DMS53 treated with DMSO at 0.1 percent for 48 hours (cell line): ENCODE measurements around the gene FBLN2.

Source experiments
- DNase-seq: peaks from one replicate; lab custom pipeline; 2025; ENCODE audit not compliant: unreplicated experiment; lab: John Stamatoyannopoulos, UW

FBLN2 gene

DNA sequence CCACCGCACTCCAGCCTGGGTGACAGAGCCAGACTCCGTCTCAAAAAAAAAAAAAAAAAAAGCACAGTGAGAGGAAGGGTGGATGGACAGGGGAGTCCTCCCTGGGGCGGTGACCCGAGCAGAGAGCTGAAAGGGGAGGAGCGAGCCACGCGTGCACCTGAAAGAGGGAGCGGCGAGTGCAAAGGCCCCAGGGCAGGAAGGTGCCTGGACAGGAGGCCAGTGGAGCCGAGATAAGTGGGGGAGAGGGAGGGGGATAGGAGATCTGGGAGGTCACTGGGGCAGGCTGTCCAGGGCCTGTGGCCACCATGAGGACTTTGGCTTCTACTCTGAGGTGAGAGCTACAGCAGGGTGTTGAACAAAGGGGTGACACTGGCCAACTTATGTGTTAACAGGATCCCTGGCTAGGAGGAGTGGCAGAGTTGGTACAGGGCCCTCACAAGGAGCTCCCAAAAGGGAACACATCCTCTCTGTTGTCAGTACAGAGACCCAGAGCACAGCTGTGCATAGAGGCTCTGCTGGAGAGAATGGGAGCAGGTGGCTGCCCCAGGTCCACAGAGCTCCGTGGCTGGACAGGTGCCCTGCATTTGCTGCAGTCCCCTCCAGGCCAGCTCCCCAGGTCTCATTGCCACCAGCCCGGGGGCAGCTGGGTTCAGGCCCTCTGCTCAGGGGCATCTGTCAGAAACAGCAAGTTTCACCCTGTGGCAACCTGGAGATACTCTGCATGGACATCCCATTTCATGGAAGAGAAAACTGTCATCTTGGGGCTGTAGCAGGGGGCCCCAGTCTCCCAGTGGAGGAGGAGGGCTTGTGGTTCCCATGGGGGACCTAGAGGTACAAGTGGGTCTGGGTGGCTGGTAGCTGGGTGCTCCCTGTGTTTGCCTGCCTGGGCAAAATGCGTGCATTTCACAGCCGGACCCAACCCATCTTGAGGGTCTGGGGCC is 28.5 kb downstream of the FBLN2 start:
- DNase-seq = no peak

DNA sequence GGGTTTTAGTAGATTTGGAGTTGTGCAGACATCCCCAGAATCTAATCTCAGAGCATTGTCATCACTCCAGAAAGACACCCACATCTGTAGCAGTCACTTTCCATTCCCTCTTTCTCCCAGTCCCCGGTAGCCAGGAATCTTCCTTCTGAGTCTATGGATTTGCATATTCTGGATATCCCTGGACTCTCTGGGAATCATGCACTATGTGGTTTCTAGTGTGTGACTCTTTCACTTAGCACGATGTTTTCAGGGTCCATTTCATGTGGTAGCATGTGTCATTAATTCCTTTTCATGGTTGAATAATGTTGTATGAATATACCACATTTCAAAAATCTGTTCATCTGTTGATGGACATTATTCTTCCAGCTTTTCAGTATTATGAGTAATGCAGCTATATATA is 29.3 kb downstream of the FBLN2 start:
- no peak for DNase-seq

DNA sequence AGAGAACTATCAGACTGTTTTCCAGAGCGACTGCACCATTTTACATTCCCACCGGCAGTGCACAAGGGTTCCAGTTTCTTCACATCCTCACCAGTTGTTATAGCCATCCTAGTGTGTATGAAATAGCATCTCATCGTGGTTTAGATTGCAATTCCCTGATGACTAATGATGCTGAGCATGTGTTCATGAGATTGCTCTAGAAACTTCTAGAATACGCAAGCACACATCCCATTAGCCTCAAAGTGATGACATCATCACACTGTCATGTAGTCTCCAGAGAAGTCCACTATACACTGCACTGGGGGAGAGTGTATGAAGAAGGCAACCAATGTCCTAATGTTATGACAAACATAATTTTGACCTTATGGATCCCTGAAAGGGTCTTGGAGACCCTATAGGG is 30.1 kb downstream of the FBLN2 start:
- DNase-seq = no peak

DNA sequence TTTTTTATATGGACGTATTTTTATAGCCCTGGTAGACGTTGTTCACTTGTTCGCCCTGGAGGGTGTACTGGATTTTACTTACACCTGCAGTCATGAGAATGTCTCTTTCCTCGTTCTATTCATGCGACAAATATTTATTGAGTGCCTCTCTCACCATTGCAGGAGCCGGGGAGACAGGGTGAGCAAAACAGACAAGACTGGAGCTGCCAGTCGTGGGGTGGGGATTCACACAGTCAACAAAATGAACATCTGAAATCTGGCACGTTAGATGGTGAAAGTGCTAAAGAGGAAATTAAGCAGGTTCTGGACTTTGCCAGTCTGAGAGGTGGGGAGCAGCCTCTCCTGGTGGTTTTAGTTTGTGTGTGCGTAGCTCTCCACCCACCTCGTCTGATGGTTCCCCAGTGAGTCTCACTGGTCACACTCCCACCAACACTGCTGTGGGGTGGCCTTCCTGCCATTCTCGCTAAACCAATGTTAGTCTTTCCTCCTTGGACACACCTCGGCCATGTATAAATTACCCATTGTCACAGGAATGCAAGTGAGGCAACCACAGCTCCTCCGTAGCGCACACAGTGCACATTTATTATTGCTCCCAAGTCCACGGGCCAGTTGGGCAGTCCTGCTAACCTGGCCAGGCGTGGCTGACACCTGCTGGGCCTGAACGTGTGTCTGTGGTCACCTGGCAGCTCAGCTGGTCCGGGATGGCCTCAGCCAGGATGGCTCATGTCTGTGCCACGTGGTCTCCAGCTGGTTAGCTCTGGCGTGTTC is 31.5 kb downstream of the FBLN2 start:
- DNase-seq = no peak

DNA sequence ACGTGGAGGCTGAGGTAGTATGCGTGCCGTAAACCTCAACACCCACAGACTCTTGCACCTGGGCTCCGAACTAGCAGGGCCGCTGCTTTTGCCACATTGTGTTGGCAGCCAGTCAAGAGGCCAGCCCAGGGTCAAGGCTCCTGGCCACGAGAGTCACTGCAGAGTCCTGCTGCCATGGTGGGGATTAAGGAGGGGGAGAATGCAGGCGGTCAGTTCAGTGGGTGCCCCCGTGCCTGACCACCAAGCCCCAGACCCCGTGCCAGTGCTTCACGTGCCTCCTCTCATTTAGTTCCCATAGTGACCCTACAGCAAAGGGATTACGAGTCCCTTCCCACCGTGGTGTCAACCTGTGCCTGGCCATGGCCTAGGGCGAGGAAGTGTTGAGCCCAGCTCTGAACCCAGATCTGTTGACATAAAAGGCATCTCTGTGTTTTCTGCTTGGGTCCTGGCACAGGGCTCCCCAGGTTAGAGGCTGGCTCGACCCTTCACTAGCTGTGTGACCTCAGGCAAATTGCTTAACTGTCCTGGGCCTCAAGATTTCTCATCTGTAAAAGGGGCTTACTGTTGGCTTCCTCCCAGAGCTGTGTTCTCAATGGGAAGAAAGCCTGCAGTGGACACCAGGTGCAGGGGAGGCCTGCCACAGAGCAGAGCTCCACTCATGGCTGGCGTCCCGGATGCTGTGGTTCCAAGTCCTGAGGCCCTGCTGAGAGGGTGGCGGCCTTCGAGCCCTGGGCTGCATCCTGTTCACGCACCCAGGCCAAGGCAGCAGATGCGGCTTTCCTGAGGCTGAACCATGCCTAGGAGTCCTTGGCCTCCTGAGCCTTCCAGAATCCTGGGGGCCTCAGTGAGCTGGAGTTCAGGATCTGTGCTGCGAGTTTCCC is 32.8 kb downstream of the FBLN2 start:
- no peak for DNase-seq

DNA sequence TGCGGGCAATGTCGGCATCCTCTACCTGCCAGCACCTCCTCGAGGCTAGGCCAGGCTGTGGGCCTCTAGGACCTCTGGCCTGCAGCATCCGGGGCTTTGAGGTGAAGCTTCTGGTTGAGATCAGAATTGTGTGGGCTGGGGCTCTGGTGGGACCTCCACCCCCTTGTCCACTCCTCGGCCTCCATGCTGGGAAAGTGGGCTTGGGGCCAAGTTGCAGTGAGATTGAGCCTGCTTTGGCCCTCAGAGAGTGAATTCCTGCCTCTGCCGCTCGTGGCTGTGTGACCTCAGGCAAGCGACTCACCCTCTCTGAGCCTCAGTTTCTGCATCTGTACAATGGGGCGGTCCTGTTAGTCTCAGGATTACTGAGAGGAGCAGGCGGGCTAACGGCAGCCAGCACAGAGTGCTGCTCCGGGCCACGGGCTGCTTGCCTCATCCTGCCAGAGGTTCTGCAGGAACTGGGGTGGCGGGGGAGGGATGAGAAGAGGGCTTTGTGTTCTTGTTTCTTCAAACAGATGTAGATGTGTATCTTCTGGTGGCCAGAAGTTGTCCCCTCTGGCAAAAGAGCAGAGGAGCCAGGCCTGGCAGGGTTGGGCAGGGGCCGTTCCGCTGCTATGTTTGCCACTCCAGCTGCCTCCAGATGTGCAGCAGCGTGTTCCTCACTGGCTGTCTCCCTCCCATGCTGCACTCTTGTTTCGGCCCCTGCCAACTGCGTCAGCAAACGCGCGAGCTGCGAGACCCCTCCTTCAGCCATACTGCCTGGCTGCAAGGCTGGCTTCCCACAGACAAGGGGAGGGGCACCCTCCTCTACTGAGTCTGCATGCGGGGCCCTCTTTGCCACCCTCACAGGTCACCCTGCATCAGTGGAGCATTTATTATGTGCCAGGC is 33.7 kb downstream of the FBLN2 start:
- no peak for DNase-seq

DNA sequence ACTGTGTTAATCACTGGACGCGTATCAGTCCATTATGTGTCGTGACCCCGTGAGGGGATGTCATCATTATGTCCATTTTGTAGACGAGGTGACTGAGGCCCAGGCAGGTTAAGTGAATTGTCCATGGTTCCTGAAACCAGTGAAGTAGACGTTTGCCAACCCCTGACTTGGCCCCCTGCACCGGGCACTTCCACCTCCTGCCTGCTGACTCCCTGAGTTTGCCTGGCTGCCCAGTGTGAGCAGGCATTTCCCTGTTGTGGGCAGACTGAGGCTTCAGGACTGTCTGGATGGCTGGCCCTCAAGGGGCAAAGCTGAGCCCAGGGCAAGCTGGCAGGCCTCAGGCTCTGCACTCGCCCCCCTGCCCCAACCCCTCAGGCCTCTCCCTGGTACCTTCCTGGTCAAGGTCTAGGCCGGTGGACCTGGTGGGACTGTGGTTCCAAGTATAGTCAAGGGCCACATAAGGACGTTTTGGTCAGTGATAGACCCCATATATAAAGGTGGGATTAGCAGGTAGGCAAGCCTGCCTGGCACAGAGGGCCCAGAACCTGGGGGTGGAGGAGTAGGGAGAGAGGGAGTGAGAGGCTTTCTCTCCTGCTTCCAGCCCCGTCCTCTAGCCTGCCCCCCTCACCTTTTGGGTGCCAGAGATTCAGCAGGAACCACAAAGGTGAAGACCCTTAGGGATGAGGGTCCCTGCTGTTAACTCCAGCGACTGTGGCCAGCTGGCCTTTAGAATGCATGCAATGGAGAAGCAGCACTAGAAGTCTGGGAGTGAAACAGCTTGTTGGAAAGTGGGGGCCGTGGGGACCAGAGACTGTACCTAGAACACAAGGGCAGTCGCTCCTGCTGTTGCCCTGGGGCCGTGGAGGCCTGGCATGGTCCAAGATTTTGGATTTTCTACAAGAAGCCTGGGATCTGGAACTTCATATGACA is 34.6 kb downstream of the FBLN2 start:
- DNase-seq = no peak

DNA sequence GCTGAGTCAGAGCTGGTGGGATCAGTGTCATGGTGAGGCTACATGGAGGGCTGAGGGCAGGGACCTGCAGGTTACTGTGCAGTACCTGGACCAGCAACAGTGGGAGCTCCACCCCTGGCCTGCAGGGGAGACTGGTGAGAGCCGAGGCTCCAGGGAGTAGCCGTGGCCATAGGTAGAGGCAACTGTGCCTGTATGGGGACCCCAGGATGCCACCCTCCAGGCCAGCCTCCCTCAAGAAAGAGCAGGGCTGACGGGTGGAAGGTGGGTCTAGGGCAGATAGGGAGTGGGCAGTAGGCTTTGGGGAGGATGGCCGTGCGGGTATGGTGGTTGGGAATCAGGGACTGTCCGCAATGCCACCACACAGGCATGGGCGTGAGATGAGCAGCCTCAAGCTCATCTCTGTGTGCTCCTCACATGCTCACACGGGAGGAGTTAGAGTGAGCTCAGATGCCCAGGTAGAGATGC is 35.5 kb downstream of the FBLN2 start:
- DNase-seq = no peak

DNA sequence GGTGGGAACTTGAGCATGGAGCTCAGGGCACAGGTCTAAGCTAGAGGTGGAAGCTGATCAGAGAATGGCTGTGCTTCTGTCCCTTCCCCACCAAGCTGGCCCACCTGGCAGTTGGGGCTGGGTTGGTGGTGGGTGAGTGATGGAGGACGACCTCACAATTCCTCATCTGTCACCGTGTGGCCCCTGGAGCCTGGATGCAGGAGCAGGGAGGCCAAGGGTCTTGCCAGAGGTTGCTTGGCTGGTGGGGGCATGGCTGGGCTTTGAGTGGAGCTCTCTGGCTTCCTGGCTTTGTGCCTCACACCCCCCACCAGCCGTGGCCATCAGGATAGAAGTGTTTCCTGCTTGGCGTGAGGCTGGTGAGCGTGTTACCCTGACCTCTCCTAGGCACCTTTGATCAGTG is 36.0 kb downstream of the FBLN2 start:
- DNase-seq = no peak

DNA sequence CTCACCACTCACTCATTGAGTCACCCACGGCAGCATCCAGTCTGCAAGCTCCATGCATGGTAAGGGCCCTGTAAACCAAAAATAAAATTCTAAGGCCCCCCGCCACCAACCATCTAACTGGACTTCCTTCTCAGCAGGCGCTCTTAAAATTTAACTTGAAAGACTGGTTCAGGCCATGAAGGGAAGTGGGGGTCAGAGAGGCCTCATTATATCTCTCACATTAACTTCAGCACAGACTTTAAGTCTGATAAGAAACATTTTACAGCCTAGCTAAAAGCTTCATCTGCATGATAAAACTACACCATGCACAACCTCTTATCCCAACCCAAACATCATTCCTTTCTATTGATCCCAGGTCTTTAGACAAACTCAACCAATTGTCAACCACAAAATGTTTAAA is 38.5 kb downstream of the FBLN2 start:
- no peak for DNase-seq

DNA sequence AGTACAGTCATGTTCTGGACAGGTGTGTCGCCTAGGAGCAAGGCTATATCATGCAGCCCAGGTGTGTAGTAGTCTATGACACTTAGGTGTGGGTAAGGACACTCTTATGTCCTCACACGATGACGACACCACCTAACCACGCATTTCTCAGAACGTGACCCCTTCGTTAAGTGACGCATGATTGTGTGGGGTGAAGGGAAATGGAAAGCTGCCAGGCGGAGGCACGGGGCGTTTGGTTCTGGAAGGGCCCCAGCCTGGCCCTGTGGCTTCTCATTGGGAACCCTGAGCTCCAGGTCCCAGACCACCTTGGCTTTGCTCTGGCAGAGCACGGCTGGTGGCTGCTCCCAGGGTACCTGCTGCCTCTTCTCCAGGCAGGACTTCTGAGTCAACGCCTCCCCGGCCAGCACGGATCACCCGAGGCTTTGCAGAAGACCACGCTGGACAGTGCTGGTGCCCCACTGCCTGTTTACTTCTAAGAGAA is 39.3 kb downstream of the FBLN2 start:
- DNase-seq = no peak

DNA sequence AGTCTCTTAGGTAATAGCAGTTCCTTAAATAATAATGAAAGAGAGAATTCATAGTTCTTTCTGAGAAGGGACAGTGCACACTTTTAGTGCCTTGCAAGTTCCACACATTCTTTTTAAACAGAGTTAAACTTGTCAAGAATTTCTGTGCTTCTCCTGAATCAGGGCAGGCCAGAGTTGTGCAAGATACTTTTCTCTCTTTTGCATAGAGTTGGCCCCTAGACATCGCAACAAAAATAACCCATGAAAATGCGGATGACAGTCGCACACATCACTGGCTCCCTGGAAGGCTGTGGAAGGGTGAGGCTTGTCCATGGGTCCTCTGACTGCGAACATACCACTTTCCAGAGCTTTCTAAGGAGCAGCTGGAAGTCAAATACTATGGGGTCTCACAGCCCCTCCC is 40.1 kb downstream of the FBLN2 start:
- DNase-seq = no peak

DNA sequence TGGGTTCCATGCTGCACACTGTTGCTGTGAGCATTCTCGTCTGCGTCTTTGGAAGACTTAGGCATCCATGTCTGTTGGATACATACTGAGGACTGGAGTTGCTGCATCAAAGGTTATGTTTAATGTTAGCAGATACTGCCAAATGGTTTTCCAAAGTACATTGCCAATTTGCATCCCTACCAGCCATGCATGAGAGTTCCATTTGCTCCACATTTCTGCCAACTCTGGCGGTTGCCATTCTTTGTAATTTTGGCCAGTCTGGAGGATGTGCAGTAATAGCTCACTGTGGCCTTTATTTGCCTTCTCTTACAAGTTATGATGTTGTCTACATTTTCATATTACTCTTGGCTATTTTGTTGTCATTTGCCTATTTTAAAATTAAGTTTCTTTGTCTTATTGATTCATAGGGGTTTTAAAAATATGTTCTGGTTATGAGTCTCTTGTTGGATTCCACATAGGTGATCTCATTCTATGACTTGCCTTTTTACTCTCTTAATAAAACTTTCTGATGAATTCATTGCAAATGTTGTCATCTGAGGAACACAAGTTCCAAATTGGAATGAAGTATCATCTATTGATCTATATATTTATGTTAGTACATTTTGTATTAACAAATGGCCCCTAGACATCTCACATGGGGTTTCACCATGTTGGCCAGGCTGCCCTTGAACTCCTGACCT is 42.1 kb downstream of the FBLN2 start:
- no peak for DNase-seq

DNA sequence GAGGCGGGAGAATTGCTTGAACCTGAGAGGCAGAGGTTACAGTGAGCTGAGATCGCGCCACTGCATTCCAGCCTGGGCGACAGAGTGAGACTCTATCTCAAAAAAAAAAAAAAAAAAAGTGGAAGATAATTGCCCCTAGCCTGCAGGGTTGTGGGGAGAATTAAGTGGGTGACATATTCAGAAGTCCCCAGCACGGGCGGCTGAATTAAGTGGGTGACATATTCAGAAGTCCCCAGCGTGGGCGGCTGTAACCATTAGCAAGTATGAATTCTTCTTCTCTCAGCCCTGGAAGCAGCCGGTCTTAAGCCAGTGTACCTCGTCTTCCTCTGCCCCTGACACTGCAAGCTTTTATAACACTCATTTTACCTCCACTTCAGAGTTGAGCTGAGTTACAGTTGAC is 44.7 kb downstream of the FBLN2 start:
- DNase-seq = no peak

DNA sequence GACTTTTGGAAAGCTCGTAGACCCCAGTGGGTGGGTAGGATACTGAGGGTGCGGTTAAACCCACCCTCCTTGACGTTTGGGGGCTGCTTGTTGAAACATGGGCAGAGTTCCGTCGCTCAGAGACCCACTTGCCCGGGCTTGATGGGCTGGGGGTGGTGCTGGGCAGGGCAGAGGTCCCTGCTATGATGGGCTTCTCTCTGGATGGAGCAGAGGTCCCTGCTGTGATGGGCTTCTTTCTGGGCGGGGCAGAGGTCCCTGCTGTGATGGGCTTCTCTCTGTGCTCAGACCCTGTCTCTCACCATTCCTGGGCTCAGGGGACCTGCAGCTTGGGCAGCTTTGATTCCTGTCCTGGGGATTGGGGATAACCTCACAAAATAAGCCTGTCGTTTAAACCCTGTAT is 45.2 kb downstream of the FBLN2 start:
- DNase-seq = no peak

DNA sequence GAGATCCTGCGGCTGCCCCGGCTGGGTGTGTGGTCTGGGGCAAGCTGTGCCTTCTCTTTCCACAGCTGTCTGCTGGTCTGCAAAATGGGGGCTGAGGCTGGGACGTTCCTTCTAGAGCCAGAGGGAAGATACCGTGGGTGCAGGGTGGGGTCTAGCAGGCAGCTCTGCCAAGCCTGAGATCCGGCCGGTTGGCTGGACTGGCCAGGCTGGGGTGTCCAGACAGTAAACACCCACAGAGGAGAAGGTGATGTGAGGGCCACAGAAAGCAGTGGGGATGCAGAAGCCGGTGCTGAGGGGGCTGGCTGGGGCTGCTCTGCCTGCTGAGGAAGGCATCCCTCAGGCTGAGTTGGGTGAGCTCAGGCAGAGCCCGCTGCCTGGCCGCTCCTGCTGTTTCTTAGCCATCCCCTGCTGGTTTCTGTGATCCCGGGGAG is 46.1 kb downstream of the FBLN2 start:
- DNase-seq = no peak

DNA sequence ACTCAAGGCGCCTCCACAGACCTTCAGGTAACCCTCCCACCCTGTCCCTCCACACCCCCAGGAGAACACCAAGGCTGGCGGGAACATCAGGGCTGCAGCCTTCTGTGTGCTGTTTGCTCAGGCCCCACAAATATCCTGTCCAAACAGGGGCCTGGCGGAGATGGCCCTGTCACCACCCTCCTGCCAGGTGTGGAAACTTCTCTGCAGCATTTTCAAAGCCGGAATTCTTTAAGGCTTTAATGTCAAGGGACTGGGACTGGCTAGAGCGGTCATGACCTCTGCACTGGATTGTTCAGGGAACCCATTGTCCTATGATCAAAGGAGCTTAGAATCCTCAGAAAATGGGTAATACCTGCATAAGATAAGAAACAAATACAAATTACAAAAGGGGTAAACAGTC is 46.6 kb downstream of the FBLN2 start:
- no peak for DNase-seq

DNA sequence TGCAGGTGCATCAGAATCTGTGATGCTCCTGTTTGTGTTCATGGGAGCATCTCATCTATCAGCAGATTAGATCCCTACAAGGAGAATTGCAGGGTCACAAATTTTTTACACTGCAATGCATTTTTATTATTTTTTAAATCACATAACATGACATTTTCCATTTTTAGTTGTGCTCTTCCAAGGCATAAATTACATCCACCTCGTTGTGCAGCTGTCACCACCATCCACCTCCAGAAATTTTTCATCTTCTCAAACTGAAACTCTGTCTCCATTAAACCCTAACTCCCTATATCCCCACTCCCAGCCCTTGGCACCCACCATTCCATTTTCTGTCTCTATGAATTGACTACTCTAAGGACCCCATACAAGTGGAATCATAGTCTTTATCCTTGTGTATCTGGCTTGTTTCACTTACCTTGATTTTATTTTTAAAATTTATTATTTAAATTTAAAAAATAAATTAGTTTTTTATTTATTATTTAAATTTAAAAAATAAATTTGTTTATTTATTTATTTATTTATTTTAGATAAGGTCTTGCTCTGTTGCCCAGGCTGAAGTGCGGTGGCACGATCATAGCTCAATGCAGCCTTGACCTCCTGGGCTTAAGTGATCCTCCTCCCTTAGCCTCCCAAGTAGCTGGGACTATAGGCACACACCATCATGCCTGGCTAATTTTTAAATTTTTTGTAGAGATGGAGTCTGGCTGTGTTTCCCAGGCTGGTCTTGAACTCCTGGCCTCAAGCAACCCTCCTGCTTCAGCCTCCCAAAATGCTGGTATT is 47.7 kb downstream of the FBLN2 start:
- DNase-seq = no peak
